GM12878 (cell line): ENCODE measurements around the gene GPC6. TPM values are rescaled to one million over a fixed set of nuclear protein-coding genes. Genes with fewer than 3 reads are reported as not detected.

Experiments
- ATAC-seq: fragments of 200-7000 bp; cut with Tn5 transposase; 3 replicates; pipeline ENCODE4 v1.9.1; 2020; ENCODE audit warnings: mild to moderate bottlenecking, moderate library complexity
- BruUV-seq: library from RNA; stranded (reverse); fragments of 400-500 nt; replicated peaks from 2 replicates; lab custom pipeline; 2021; lab: Mats Ljungman, UMichigan
- CTCF ChIA-PET: fragments of 300-600 bp; sonication (Branson Sonifier 250); formaldehyde crosslinking; extraction: SDS; loops from one replicate; lab custom pipeline; 2021; ENCODE audit warnings: inconsistent platforms; lab: Yijun Ruan, JAX
- POLR2A ChIA-PET: fragments of 350-600 bp; formaldehyde crosslinking; extraction: SDS; loops from one replicate; lab custom pipeline; 2021; ENCODE audit warnings: inconsistent platforms; lab: Charles Lee
- RAD21 ChIA-PET: fragments of 300-600 bp; sonication (Branson Sonifier 250); formaldehyde crosslinking; loops from one replicate; lab custom pipeline; 2023; ENCODE audit warnings: antibody characterized with exemption; ENCODE audit not compliant: unreplicated experiment; lab: Charles Lee
- SMC1A ChIA-PET: fragments of 300-600 bp; sonication (Branson Sonifier 250); formaldehyde crosslinking; loops from one replicate; lab custom pipeline; 2023; ENCODE audit not compliant: unreplicated experiment, uncharacterized antibody; lab: Charles Lee
- DNase-seq: peaks from one replicate; pipeline ENCODE4 v3.0.0-alpha.2; 2011; ENCODE audit warnings: low read depth, low spot score
- FAIRE-seq: peaks from 3 replicates; lab custom pipeline; 2011; peaks lifted over from hg19 to GRCh38; lab: Jason Lieb, UNC
- H2AFZ ChIP-seq: 2 replicates; pipeline ENCODE4 v1.6.0; 2011; ENCODE audit warnings: low read depth, low read length, control low read depth; ENCODE audit not compliant: control insufficient read depth
- H3K27ac ChIP-seq: 2 replicates; pipeline ENCODE4 v1.5.1; 2011; ENCODE audit warnings: control low read depth; ENCODE audit not compliant: control insufficient read depth, insufficient read depth
- H3K27me3 ChIP-seq, 2 experiments: replicated peaks in 1 of 2; 2 replicates each; pipeline versions ENCODE4 v1.6.0 to v1.6.1; 2011; ENCODE audit warnings: low read length in 1 of 2; ENCODE audit not compliant: control insufficient read depth in 2 of 2, insufficient read depth in 2 of 2
- H3K36me3 ChIP-seq, 2 experiments: 2 replicates each; pipeline ENCODE4 v1.5.1; 2011; ENCODE audit warnings: low read length in 1 of 2; ENCODE audit not compliant: control insufficient read depth in 2 of 2, insufficient read depth in 2 of 2
- H3K4me1 ChIP-seq: 2 replicates; pipeline ENCODE4 v1.6.1; 2011; ENCODE audit warnings: mild to moderate bottlenecking, low read length, moderate library complexity, mixed read lengths; ENCODE audit not compliant: control insufficient read depth, insufficient read depth
- H3K4me2 ChIP-seq: 2 replicates; pipeline ENCODE4 v1.6.0; 2011; ENCODE audit warnings: control low read depth; ENCODE audit not compliant: control insufficient read depth, insufficient read depth
- H3K4me3 ChIP-seq: fragments of 200-600 bp; sonication (generic); 2 replicates; pipeline ENCODE4 v1.5.1; 2016
- H3K79me2 ChIP-seq: 2 replicates; pipeline ENCODE4 v1.6.0; 2011; ENCODE audit warnings: low read length; ENCODE audit not compliant: control insufficient read depth, insufficient read depth
- H3K9ac ChIP-seq: 2 replicates; pipeline ENCODE4 v1.8.0; 2011; ENCODE audit warnings: low read length, control low read depth, mixed read lengths; ENCODE audit not compliant: control insufficient read depth, insufficient read depth
- H3K9me3 ChIP-seq: replicated peaks from 3 replicates; pipeline ENCODE4 v1.5.1; 2011; ENCODE audit warnings: mild to moderate bottlenecking, low read length; ENCODE audit not compliant: control insufficient read depth, insufficient read depth
- H4K20me1 ChIP-seq: 2 replicates; pipeline ENCODE4 v1.6.0; 2011; ENCODE audit not compliant: control insufficient read depth, insufficient read depth
- ATF7 ChIP-seq: fragments of 450-650 bp; IDR thresholded peaks from 2 replicates; pipeline ENCODE4 v1.6.1; 2016; ENCODE audit warnings: low read depth, mild to moderate bottlenecking
- BMI1 ChIP-seq: fragments of 450-650 bp; IDR thresholded peaks from 2 replicates; pipeline ENCODE4 v1.6.1; 2016; ENCODE audit warnings: mild to moderate bottlenecking, moderate library complexity, borderline replicate concordance
- IRF4 ChIP-seq: IDR thresholded peaks from 2 replicates; pipeline ENCODE4 v1.6.1; 2011; ENCODE audit warnings: low read depth, low read length
- RFX5 ChIP-seq: IDR thresholded peaks from 2 replicates; pipeline ENCODE4 v1.6.1; 2011; ENCODE audit warnings: low read depth, low read length, improper control_type of control experiment
- WGBS: methylation state at CpG from one replicate; pipeline ENCODE4 v1.1.6; 2016; ENCODE audit warnings: low lambda C conversion rate; ENCODE audit not compliant: insufficient replicate concordance, insufficient coverage; ENCODE audit errors: missing lambda C conversion rate; 5-methylcytosine and 5-hydroxymethylcytosine counted together
- in situ Hi-C: fragments of 300-500 bp; cut with MboI; formaldehyde crosslinking; loops from 9 replicates; pipeline ENCODE4 v1.14.3; 2018; ENCODE audit warnings: mixed read lengths
- intact Hi-C: fragments of 100-400 bp; cut with micrococcal nuclease; formaldehyde crosslinking; loops from one replicate; pipeline ENCODE4 v1.14.2; 2022; ENCODE audit not compliant: unreplicated experiment
- polyA plus RNA-seq, 11 experiments: library from polyadenylated mRNA; depleted of rRNA in 4 of 11; unstranded in 6 of 11; stranded (reverse) in 5 of 11; fragments of >200 nt; fragmentation: Nextera tagmentation in 4 of 11; fragmentation: Illumina TruSeq in 1 of 11; extraction: Ambion mirVana in 4 of 11; extraction: Trizol in 1 of 11; gene quantifications; 1 replicate in 1 of 11; 2 replicates in 10 of 11; pipeline versions ENCODE4 v1.2.1 to v1.2.3, GENCODE V29; 2011 to 2016; ENCODE audit warnings: inconsistent platforms in 2 of 11, missing spikeins in 2 of 11, low read depth in 1 of 11
- total RNA-seq, 4 experiments: library from RNA; depleted of rRNA in 3 of 4; stranded (reverse); fragments of >200 nt in 3 of 4; fragmentation: Illumina TruSeq in 1 of 4; extraction: Trizol in 1 of 4; gene quantifications; 2 replicates each; pipeline versions ENCODE4 v1.2.1 to v1.2.3, GENCODE V29; 2013 to 2021

Gene GPC6
- total and polyA plus RNA-seq, 10 of the 15 experiments (the other 5 are each of a cell fraction or from before 2014, with no cell fraction given), result 0.03 to 0.04 (median 0.03) TPM; not detected in 7

DNA sequence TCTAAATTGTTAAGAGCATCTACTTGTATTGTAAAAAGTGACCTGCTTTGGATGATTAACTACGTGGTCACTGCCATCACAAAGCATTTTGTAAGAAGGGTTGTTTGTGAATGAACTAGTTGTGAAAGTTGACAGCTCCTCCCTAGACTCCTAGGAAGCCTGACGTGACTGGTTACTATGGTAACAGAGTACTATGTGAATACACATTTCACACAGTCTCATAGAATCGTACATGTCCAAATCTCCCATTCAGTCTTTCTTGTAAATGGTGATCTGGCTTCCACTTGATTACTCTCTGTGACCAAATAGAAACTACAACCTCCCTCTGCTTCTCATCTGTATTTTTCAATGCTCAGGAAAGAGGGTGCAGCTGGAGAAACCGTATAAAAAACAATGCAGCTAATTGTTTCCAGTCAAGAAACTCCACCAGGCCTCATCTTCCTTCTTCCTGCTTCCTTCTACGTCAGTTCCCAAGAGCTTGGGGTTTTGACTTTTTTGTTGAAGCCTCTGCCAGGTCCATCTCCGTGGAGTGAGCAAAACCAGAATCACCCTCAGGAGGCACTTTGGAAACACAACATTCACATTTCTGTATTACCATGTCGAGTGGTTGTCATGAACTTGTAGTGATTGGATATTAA lies 83.4 kb downstream of the GPC6 start:
- no peaks in the 10 kb centered on the region for H3K4me1 ChIP-seq
- DNase-seq (no peak), ATAC-seq (no peak), FAIRE-seq (no peak)
- H3K9me3 ChIP-seq, result no peaks in the 10 kb centered on the region
- ChIA-PET SMC1A (no interaction called here), RAD21 (no interaction called here), POLR2A (no interaction called here), CTCF (no interaction called here)
- H4K20me1 ChIP-seq, result no peaks in the 10 kb centered on the region
- no TSS peak for BruUV-seq
- H3K4me2 ChIP-seq, result no peak overlapping the region
- TF ChIP-seq BMI1, result peak; percentile 84
- TF ChIP-seq ATF7, result no peak
- TF ChIP-seq RFX5, result peak; percentile 78
- no peak overlapping the region for H3K27ac ChIP-seq
- in situ Hi-C loops (no loop called here), intact Hi-C loops (no loop called here)
- H3K79me2 ChIP-seq, result no peaks in the 10 kb centered on the region
- H2AFZ ChIP-seq, result no peak overlapping the region
- 3% methylated on average over 7 of the region's 7 CpGs for WGBS
- no peak overlapping the region for H3K9ac ChIP-seq
- no peak overlapping the region for H3K4me3 ChIP-seq
- no peaks in the 10 kb centered on the region for H3K27me3 ChIP-seq
- no peaks in the 10 kb centered on the region for H3K36me3 ChIP-seq

DNA sequence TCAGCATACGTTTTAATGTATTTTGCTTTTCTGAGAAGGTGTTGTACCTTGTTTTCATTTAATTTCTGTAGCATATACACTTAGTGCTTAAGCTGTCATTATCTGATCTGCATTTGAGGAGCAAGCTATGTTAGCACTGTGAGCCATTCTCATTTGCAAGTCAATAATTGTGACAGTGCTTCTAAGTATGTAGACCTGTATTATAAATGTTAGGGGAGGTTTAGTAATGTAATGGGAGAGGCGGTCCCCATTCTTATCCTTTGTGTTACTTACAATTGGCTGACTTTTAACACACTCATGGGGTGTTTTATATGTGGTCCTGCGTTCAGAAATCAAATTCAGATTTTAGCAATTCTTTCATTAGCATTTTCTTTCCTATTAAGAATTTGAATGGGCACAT lies 90.2 kb downstream of the GPC6 start:
- ATAC-seq (no peak), FAIRE-seq (no peak), DNase-seq (no peak)
- Histone ChIP-seq H3K36me3 (no peaks in the 10 kb centered on the region), H4K20me1 (no peaks in the 10 kb centered on the region), H3K27me3 (no peaks in the 10 kb centered on the region), H3K4me3 (no peak overlapping the region), H2AFZ (no peak overlapping the region), H3K4me1 (no peaks in the 10 kb centered on the region), H3K4me2 (no peak overlapping the region), H3K27ac (no peak overlapping the region), H3K79me2 (no peaks in the 10 kb centered on the region), H3K9me3 (no peaks in the 10 kb centered on the region), H3K9ac (no peak overlapping the region)
- CTCF ChIA-PET, result interaction anchor here (2.4 kb wide), 1 partner anchor 13 kb away, joined by 6 read pairs; no protein-coding TSS in a partner anchor
- TF ChIP-seq IRF4, result no peak
- RAD21 ChIA-PET, result no interaction called here
- POLR2A ChIA-PET, result no interaction called here
- SMC1A ChIA-PET, result no interaction called here
- BruUV-seq, result no TSS peak
- in situ Hi-C loops (no loop called here), intact Hi-C loops (no loop called here)
- 0% methylated on average over 3 of the region's 3 CpGs for WGBS
